ENCODE data around the gene AIG1.
"Not testable (repeated sequence)": the region's sequence is repeated elsewhere in the genome, so short reads cannot be mapped to it uniquely, and the experiment has no call there.

AIG1 gene

GRCh38 chr6:143064951-143065683 is 4.4 kb downstream of the AIG1 start:
- Mint-ChIP-seq H3K9me3 (no peaks in the 10 kb centered on the region), H3K36me3 (ENCODE audit: low read depth) (no peaks in the 10 kb centered on the region), H3K4me1 (peaks cover 14% of the 10 kb centered on the region), H3K27me3 (no peaks in the 10 kb centered on the region), H3K4me3 (no peak overlapping the region), H3K27ac (no peak overlapping the region)
- ATAC-seq (no peak), DNase-seq (no peak)

DNA sequence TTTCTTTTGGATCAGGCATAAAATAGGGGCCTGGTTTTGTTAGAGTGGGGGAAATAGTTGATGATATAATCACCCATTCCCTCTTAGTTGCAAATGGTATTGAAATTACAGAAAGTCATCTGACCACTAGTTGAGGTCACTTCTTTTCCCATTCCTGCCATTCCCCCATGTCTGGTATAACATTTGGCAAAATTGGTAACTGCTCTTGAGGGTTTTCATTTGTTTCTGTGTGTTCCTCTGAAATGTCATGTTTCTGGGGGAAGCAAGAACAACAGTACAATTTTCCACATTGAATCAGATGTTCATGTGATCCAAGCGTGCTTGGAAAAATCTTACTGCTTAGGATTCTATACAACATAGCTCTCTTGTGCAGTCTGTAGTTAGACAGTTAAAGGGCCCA is 7.3 kb downstream of the AIG1 start:
- DNase-seq (no peak), ATAC-seq (no peak)
- Mint-ChIP-seq H3K4me3 (no peak overlapping the region), H3K27me3 (no peaks in the 10 kb centered on the region), H3K27ac (no peak overlapping the region), H3K36me3 (ENCODE audit: low read depth) (no peaks in the 10 kb centered on the region), H3K9me3 (peaks cover 2% of the 10 kb centered on the region), H3K4me1 (no peaks in the 10 kb centered on the region)

DNA sequence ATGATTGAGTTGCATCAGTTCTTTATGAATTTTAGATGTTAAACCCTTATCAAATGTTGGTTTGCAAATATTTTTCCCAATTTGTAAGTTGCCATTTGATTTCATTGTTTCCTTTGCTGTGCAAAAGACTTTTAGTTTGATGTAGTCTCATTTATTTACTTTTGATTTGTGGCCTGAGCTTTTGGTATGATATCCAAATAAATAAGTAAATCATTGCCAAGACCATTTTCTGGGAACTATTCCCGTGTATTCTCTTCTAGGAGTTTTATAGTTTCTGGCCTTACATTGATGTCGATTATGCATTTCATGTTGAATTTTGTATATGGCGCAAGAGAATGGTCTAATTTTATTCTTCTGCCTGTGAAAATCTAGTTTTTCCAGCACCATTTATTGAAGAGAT is 13.4 kb downstream of the AIG1 start:
- Mint-ChIP-seq H3K36me3 (ENCODE audit: low read depth) (peaks cover 4% of the 10 kb centered on the region), H3K4me1 (peaks cover 9% of the 10 kb centered on the region), H3K27me3 (no peaks in the 10 kb centered on the region), H3K9me3 (peaks cover 29% of the 10 kb centered on the region), H3K4me3 (no peak overlapping the region), H3K27ac (no peak overlapping the region)
- no peak for DNase-seq
- no peak for ATAC-seq

DNA sequence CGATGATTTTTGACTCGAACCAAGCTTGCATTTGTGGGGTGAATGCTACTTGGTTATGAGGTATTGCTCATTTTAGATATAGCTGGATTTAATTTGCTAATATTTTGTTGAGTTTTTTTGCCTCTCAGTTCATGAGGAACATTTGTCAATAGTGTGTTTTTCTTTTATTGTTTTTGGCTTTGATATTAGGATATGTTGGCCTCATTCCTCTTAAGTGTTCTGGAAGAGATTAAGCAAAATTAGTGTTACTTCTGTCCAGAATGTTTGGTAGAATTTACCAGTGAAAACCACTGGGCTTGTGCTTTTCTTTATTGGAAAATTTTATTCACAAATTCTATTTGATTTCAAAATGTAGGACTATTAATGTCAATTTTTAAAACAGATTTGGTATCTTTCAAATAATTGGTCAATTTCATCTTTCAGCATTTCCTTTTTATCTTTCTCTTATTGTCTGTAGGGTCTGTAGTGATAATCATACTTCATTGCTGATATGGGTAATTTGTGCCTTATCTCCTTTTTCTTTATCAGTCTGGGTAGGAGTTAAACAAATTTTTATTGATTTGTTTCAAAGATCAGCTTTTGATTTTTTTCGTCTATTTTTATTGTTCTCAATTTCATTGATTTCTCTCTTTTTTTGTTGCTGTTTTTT is 14.1 kb downstream of the AIG1 start:
- Mint-ChIP-seq H3K27me3 (no peaks in the 10 kb centered on the region), H3K4me3 (no peak overlapping the region), H3K36me3 (ENCODE audit: low read depth) (peaks cover 4% of the 10 kb centered on the region), H3K4me1 (peaks cover 10% of the 10 kb centered on the region), H3K27ac (no peak overlapping the region), H3K9me3 (peaks cover 29% of the 10 kb centered on the region)
- DNase-seq (no peak), ATAC-seq (no peak)

DNA sequence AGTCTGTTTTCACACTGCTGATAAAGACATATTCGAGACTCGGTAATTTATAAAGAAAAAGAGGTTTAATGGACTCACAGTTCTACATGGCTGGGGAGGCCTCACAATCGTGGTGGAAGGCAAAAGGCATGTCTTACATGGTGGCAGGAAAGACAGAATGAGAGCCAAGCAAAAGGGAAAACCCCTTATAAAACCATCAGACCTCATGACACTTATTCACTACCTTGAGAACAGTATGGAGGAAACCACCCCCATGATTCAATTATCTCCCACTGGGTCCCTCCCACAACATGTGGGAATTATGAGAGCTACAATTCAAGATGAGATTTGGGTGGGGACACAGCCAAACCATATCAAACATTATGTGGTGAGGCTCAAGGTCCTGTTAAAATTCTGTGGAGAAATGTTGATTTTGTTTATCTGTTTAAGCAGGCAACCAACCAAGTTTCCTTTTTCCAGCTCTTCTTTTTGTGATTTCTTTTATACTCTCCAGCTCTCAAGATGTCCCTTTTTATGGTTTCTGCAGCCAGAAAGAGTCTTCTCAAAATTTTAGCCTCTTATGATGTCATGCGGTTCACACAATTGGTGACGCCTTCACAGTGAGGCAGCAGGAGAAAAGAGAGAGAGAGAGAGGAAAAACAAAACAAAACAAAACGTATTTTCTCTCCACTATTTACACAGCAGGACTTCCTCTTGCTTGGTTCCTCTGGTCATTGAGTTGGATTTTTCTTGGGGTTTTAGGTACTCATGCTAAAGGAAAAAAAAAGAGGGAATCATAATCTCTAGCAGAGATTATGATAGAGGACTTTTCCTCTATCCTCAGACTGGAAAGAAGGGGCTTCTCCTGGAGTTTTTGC is 18.0 kb downstream of the AIG1 start:
- peaks cover 4% of the 10 kb centered on the region for H3K36me3 Mint-ChIP-seq (ENCODE audit: low read depth)
- DNase-seq, result no peak
- H3K27me3 Mint-ChIP-seq, result no peaks in the 10 kb centered on the region
- no peak for ATAC-seq
- no peak overlapping the region for H3K27ac Mint-ChIP-seq
- peaks cover 10% of the 10 kb centered on the region for H3K4me1 Mint-ChIP-seq
- peaks cover 20% of the 10 kb centered on the region for H3K9me3 Mint-ChIP-seq
- H3K4me3 Mint-ChIP-seq, result no peak overlapping the region

- DNase-seq (no peak), ATAC-seq (no peak)
- H3K4me1 Mint-ChIP-seq, result peaks cover 10% of the 10 kb centered on the region
- no peak overlapping the region for H3K27ac Mint-ChIP-seq
- H3K27me3 Mint-ChIP-seq, result no peaks in the 10 kb centered on the region
- no peak overlapping the region for H3K4me3 Mint-ChIP-seq
- peaks cover 4% of the 10 kb centered on the region for H3K36me3 Mint-ChIP-seq (ENCODE audit: low read depth)
- H3K9me3 Mint-ChIP-seq, result peaks cover 17% of the 10 kb centered on the region
These were observed 18.6 kb downstream of the AIG1 start for GRCh38 chr6:143079325-143079640.

DNA sequence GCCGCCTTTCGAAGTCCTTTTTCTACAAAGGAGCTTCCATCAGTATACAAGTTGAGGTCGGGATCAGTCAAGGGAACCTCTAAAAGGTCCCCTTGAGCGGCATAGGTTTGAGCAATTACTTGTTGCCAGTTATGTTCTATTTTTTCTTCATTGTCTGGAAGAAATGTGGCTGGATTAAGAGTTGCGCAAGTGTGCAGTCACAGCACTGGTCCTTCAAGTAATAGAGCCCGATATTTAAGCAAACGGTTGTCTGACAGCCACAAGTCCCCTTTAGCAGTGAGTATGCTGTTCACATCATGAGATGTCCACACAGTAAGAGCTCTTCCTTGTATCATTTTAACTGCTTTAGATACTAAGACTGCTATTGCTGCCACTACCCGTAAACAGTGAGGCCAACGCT is 21.6 kb downstream of the AIG1 start:
- not testable (repeated sequence) for H3K9me3 Mint-ChIP-seq; ATAC-seq; H3K27me3 Mint-ChIP-seq; DNase-seq; H3K27ac Mint-ChIP-seq; H3K4me3 Mint-ChIP-seq; H3K36me3 Mint-ChIP-seq (ENCODE audit: low read depth)
- peaks cover 10% of the 10 kb centered on the region for H3K4me1 Mint-ChIP-seq

- not testable (repeated sequence) for H3K9me3 Mint-ChIP-seq; H3K27ac Mint-ChIP-seq; H3K4me3 Mint-ChIP-seq; H3K27me3 Mint-ChIP-seq; H3K4me1 Mint-ChIP-seq; DNase-seq; ATAC-seq; H3K36me3 Mint-ChIP-seq (ENCODE audit: low read depth)
These were observed 23.3 kb downstream of the AIG1 start for GRCh38 chr6:143084019-143084418.

DNA sequence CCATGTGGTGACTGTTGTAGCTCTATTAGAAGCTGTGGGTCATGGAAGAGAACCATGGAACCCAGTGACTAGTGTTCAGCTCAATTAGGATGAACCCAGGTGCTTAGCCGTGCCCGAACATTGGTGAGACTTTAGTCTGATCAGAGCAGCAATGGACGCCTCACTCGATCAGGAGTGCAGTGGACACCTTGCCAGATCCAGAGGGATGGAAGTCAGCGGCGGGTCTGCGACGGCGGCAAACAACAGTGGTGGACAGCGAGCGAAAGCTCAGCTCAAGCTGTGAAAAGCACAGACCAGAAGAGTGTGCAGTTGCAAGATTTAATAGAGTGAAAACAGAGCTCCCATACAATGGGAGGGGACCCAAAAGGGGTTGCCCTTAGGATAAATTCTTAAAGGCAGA is 26.6 kb downstream of the AIG1 start:
- H3K36me3 Mint-ChIP-seq (ENCODE audit: low read depth); H3K9me3 Mint-ChIP-seq; H3K4me1 Mint-ChIP-seq; H3K4me3 Mint-ChIP-seq; H3K27me3 Mint-ChIP-seq; ATAC-seq; DNase-seq; H3K27ac Mint-ChIP-seq: not testable (repeated sequence)

DNA sequence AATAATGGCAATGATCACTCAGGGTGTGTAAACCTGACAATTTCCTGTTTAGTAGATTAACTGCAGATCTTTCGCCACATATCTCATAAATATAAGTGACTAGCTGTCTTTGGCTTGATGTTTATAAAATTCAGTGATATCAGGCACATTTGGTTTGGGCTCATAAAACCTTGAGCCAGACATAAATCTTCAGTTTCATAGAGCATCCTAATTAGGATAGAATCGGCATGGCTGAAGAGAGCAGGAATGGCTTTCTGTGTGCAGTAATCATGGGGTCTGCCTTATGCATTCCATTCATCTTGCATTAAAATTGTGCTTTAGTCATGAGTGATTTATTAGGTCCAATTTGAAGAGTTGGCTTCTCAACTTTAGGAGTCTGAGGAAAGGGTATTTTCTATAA is 27.2 kb downstream of the AIG1 start:
- H3K27me3 Mint-ChIP-seq, result no peaks in the 10 kb centered on the region
- no peak for DNase-seq
- no peaks in the 10 kb centered on the region for H3K36me3 Mint-ChIP-seq (ENCODE audit: low read depth)
- no peak overlapping the region for H3K27ac Mint-ChIP-seq
- no peaks in the 10 kb centered on the region for H3K9me3 Mint-ChIP-seq
- H3K4me3 Mint-ChIP-seq, result no peak overlapping the region
- no peak for ATAC-seq
- peaks cover 7% of the 10 kb centered on the region for H3K4me1 Mint-ChIP-seq

DNA sequence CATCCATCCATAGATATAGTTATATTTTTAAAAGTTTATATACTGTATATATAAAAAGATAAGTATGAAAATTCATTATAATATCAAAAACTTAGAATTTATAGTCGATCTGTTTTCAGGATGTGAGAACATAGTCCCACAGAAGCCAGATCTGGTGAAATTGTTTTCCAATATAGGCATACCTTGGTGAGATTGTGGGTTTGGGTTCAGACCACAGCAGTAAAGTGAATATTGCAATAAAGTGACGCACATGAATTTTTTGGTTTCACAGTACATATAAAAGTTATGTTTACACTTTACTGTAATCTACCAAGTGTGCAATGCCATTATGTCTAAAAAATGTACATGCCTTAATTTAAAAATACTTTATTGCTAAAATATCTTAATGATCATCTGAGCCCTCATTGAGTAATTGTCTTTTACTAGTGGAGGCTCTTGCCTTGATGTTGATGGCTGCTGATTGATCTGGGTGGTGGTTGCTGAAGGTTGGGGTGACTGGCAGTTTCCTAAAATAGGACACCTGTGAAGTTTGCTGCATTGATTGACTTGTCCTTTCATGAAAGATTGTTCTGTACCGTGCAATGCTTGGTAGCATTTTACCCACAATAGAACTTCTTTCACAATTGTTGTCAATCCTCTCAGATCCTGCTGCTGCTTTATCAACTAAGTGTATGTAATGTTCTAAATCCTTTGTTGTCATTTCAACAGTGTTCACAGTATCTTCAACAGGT is 29.8 kb downstream of the AIG1 start:
- DNase-seq, result no peak
- no peaks in the 10 kb centered on the region for H3K9me3 Mint-ChIP-seq
- H3K4me3 Mint-ChIP-seq, result no peak overlapping the region
- no peaks in the 10 kb centered on the region for H3K27me3 Mint-ChIP-seq
- ATAC-seq, result peak; percentile 59
- H3K36me3 Mint-ChIP-seq (ENCODE audit: low read depth), result no peaks in the 10 kb centered on the region
- H3K4me1 Mint-ChIP-seq, result peaks cover 7% of the 10 kb centered on the region
- H3K27ac Mint-ChIP-seq, result no peak overlapping the region

GRCh38 chr6:143092768-143093167 is 32.1 kb downstream of the AIG1 start:
- ATAC-seq, result no peak
- Mint-ChIP-seq H3K27ac (no peak overlapping the region), H3K27me3 (no peaks in the 10 kb centered on the region)

GRCh38 chr6:143093290-143093689 is 32.6 kb downstream of the AIG1 start:
- peaks cover 11% of the 10 kb centered on the region for H3K4me1 Mint-ChIP-seq
- ATAC-seq, result no peak
- H3K36me3 Mint-ChIP-seq (ENCODE audit: low read depth), result no peaks in the 10 kb centered on the region
- H3K27me3 Mint-ChIP-seq, result no peaks in the 10 kb centered on the region
- DNase-seq, result no peak
- H3K4me3 Mint-ChIP-seq, result no peak overlapping the region
- H3K27ac Mint-ChIP-seq, result no peak overlapping the region
- no peaks in the 10 kb centered on the region for H3K9me3 Mint-ChIP-seq

More at GRCh38 chr6:143092768-143093167, 32.1 kb downstream of the AIG1 start:
- Mint-ChIP-seq H3K36me3 (ENCODE audit: low read depth) (no peaks in the 10 kb centered on the region), H3K4me1 (peaks cover 11% of the 10 kb centered on the region), H3K4me3 (no peak overlapping the region), H3K9me3 (no peaks in the 10 kb centered on the region)
- no peak for DNase-seq

- peaks cover 4% of the 10 kb centered on the region for H3K4me1 Mint-ChIP-seq
- H3K27me3 Mint-ChIP-seq, result peaks cover 2% of the 10 kb centered on the region
- no peaks in the 10 kb centered on the region for H3K9me3 Mint-ChIP-seq
- DNase-seq (no peak), ATAC-seq (no peak)
- peaks cover 2% of the 10 kb centered on the region for H3K36me3 Mint-ChIP-seq (ENCODE audit: low read depth)
- no peak overlapping the region for H3K27ac Mint-ChIP-seq
- H3K4me3 Mint-ChIP-seq, result no peak overlapping the region
These were observed 35.7 kb downstream of the AIG1 start for GRCh38 chr6:143096403-143096802.

Measured in activated naive CD8-positive, alpha-beta T cell treated with anti-CD3 and anti-CD28 coated beads, Interleukin-2, amount 50 U/mL, for 24 hours (primary cell).